H1 (cell line): ENCODE measurements around the gene MMADHC. TPM values are rescaled to one million over a fixed set of nuclear protein-coding genes. Genes with fewer than 3 reads are reported as not detected.
A peak's percentile ranks its signal among the peaks of the same experiment; 100 is the strongest.

Source experiments
- CTCF ChIA-PET: fragments of 300-600 bp; sonication (Branson Sonifier 250); formaldehyde crosslinking; loops from one replicate; lab custom pipeline; 2021; ENCODE audit not compliant: partially characterized antibody; lab: Charles Lee
- POLR2A ChIA-PET: fragments of 300-600 bp; sonication (Branson Sonifier 250); formaldehyde crosslinking; loops from one replicate; lab custom pipeline; 2021; ENCODE audit warnings: inconsistent platforms; ENCODE audit not compliant: partially characterized antibody; lab: Charles Lee
- DNase-seq, 2 experiments: peaks; one replicate each; pipeline versions ENCODE4 v3.0.0 to v3.0.0-alpha.2; 2010 to 2022; ENCODE audit warnings: low spot score in 2 of 2, low read depth in 1 of 2, mixed read lengths in 1 of 2
- FAIRE-seq: peaks from 2 replicates; lab custom pipeline; 2011; peaks lifted over from hg19 to GRCh38; lab: Jason Lieb, UNC
- H2AFZ ChIP-seq: 2 replicates; pipeline ENCODE4 v1.8.1; 2012; ENCODE audit warnings: low read length, inconsistent platforms
- H2AK5ac ChIP-seq: 2 replicates; pipeline ENCODE4 v1.6.1; 2013; ENCODE audit warnings: low read depth, low read length
- H2BK120ac ChIP-seq: replicated peaks from 2 replicates; pipeline ENCODE3; 2013; ENCODE audit warnings: low read depth, low read length, inconsistent platforms
- H2BK12ac ChIP-seq: 2 replicates; pipeline ENCODE4 v1.6.1; 2013; ENCODE audit warnings: low read depth, low read length
- H2BK15ac ChIP-seq: 2 replicates; pipeline ENCODE4 v1.6.1; 2013; ENCODE audit warnings: low read length
- H2BK20ac ChIP-seq: 2 replicates; pipeline ENCODE4 v1.6.1; 2013; ENCODE audit warnings: low read length
- H2BK5ac ChIP-seq: 2 replicates; pipeline ENCODE4 v1.6.1; 2013; ENCODE audit warnings: low read depth, low read length
- H3K14ac ChIP-seq: 2 replicates; pipeline ENCODE4 v1.6.1; 2013; ENCODE audit warnings: inconsistent platforms; ENCODE audit not compliant: insufficient read length
- H3K18ac ChIP-seq: 2 replicates; pipeline ENCODE4 v1.6.1; 2013; ENCODE audit warnings: low read length; ENCODE audit errors: extremely low read depth
- H3K23ac ChIP-seq: 2 replicates; pipeline ENCODE4 v1.6.1; 2013; ENCODE audit warnings: inconsistent platforms; ENCODE audit not compliant: insufficient read length
- H3K23me2 ChIP-seq: 2 replicates; pipeline ENCODE4 v1.6.1; 2013; ENCODE audit warnings: low read depth, low read length
- H3K27ac ChIP-seq: 2 replicates; pipeline ENCODE4 v1.6.1; 2011; ENCODE audit warnings: low read depth, low read length, inconsistent platforms
- H3K27me3 ChIP-seq, 4 experiments: replicated peaks in 1 of 4; 1 replicate in 1 of 4; 2 replicates in 3 of 4; pipeline versions ENCODE4 v1.6.1 to v1.8.1; 2011 to 2013; ENCODE audit warnings: low read length in 3 of 4, mild to moderate bottlenecking in 3 of 4, inconsistent platforms in 2 of 4, mixed read lengths in 2 of 4, moderate library complexity in 1 of 4; ENCODE audit not compliant: control insufficient read depth in 3 of 4, insufficient read depth in 3 of 4; ENCODE audit errors: extremely low read depth in 1 of 4
- H3K36me3 ChIP-seq, 4 experiments: 2 replicates each; pipeline versions ENCODE4 v1.6.1 to v1.8.1; 2011 to 2013; ENCODE audit warnings: mild to moderate bottlenecking in 4 of 4, low read length in 3 of 4, moderate library complexity in 2 of 4, control low read depth in 1 of 4, inconsistent platforms in 1 of 4; ENCODE audit not compliant: insufficient read depth in 4 of 4, control insufficient read depth in 2 of 4
- H3K4ac ChIP-seq: replicated peaks from 2 replicates; pipeline ENCODE3; 2013; ENCODE audit warnings: low read length, low read depth, mixed read lengths, inconsistent platforms; ENCODE audit not compliant: insufficient read length
- H3K4me1 ChIP-seq, 4 experiments: replicated peaks in 1 of 4; 1 replicate in 1 of 4; 2 replicates in 3 of 4; pipeline versions ENCODE4 v1.6.1 to v1.8.1; 2011 to 2013; ENCODE audit warnings: low read length in 3 of 4, inconsistent platforms in 2 of 4, mixed read lengths in 1 of 4; ENCODE audit not compliant: insufficient read depth in 4 of 4, control insufficient read depth in 3 of 4
- H3K4me2 ChIP-seq, 2 experiments: 2 replicates each; pipeline versions ENCODE4 v1.6.1 to v1.8.1; 2011 to 2013; ENCODE audit warnings: low read depth in 2 of 2, low read length in 2 of 2, control low read depth in 1 of 2, inconsistent platforms in 1 of 2, mild to moderate bottlenecking in 1 of 2; ENCODE audit not compliant: insufficient read depth in 1 of 2
- H3K4me3 ChIP-seq, 4 experiments: fragments of 200-600, 300-600 bp in 1 of 4; sonication (generic), shearing (Covaris generic), sonication (Bioruptor Twin) in 1 of 4; 2 replicates each; pipeline versions ENCODE4 v1.5.1 to v1.8.1; 2011 to 2016; ENCODE audit warnings: low read length in 4 of 4, low read depth in 3 of 4, control low read depth in 2 of 4, inconsistent platforms in 2 of 4, mild to moderate bottlenecking in 2 of 4, mixed read lengths in 1 of 4, moderate library complexity in 1 of 4; ENCODE audit not compliant: insufficient read depth in 2 of 4; ENCODE audit errors: extremely low read depth in 1 of 4
- H3K56ac ChIP-seq: replicated peaks from 2 replicates; pipeline ENCODE3; 2013; ENCODE audit warnings: low read depth, mild to moderate bottlenecking, mixed read lengths, low read length, inconsistent platforms; ENCODE audit not compliant: insufficient read length
- H3K79me1 ChIP-seq: 2 replicates; pipeline ENCODE4 v1.6.1; 2013; ENCODE audit warnings: low read depth, low read length, control low read depth
- H3K79me2 ChIP-seq, 2 experiments: 2 replicates each; pipeline versions ENCODE4 v1.6.1 to v1.8.1; 2012 to 2013; ENCODE audit warnings: low read length in 2 of 2, mild to moderate bottlenecking in 2 of 2, inconsistent platforms in 1 of 2; ENCODE audit not compliant: insufficient read depth in 2 of 2, control insufficient read depth in 1 of 2
- H3K9ac ChIP-seq, 4 experiments: replicated peaks in 1 of 4; 1 replicate in 1 of 4; 2 replicates in 3 of 4; pipeline versions ENCODE4 v1.6.1 to v1.8.1; 2011 to 2013; ENCODE audit warnings: low read depth in 3 of 4, low read length in 3 of 4, control low read depth in 2 of 4, mild to moderate bottlenecking in 2 of 4, moderate library complexity in 2 of 4, inconsistent platforms in 1 of 4; ENCODE audit errors: extremely low read depth in 1 of 4
- H3K9me3 ChIP-seq, 2 experiments: 2 replicates each; pipeline versions ENCODE4 v1.6.1 to v1.8.1; 2012 to 2013; ENCODE audit warnings: mild to moderate bottlenecking in 2 of 2, moderate library complexity in 2 of 2, control low read depth in 1 of 2, inconsistent platforms in 1 of 2, low read depth in 1 of 2, low read length in 1 of 2, mixed read lengths in 1 of 2; ENCODE audit not compliant: insufficient read depth in 2 of 2
- H4K20me1 ChIP-seq, 2 experiments: replicated peaks in 1 of 2; 2 replicates each; pipeline versions ENCODE3 to v1.8.1; 2011 to 2013; ENCODE audit warnings: inconsistent platforms in 2 of 2, low read length in 2 of 2, mild to moderate bottlenecking in 1 of 2; ENCODE audit not compliant: insufficient read depth in 2 of 2, control insufficient read depth in 1 of 2
- H4K5ac ChIP-seq: 2 replicates; pipeline ENCODE4 v1.6.1; 2013; ENCODE audit warnings: low read length, low read depth, mixed read lengths, inconsistent platforms; ENCODE audit not compliant: insufficient read length
- H4K8ac ChIP-seq: 2 replicates; pipeline ENCODE4 v1.8.0; 2013; ENCODE audit warnings: mild to moderate bottlenecking, moderate library complexity, low read length, inconsistent platforms; ENCODE audit not compliant: insufficient read depth; ENCODE audit errors: extremely low read depth
- H4K91ac ChIP-seq: replicated peaks from 2 replicates; pipeline ENCODE3; 2013; ENCODE audit warnings: low read length, mixed read lengths, inconsistent platforms; ENCODE audit not compliant: insufficient read length
- HDAC6 ChIP-seq: IDR thresholded peaks from one replicate; pipeline ENCODE4 v1.7.1; 2012; ENCODE audit warnings: low read depth, mild to moderate bottlenecking, inconsistent platforms, low read length, moderate library complexity
- WGBS, 2 experiments: shearing (Covaris generic) in 1 of 2; methylation state at CpG; one replicate each; pipeline versions ENCODE4 v1.1.6 to v1.1.7; 2013 to 2015; ENCODE audit warnings: low lambda C conversion rate in 2 of 2, mixed read lengths in 2 of 2, inconsistent platforms in 1 of 2, low coverage in 1 of 2, missing lambda C conversion rate in 1 of 2; ENCODE audit not compliant: insufficient replicate concordance in 2 of 2, insufficient coverage in 1 of 2, insufficient read length in 1 of 2; ENCODE audit errors: extremely low coverage in 1 of 2, missing lambda C conversion rate in 1 of 2; 5-methylcytosine and 5-hydroxymethylcytosine counted together
- polyA plus RNA-seq, 7 experiments: library from polyadenylated mRNA; depleted of rRNA in 3 of 7; stranded (reverse) in 5 of 7; unstranded in 2 of 7; fragments of >200 nt in 5 of 7; fragments of 200-250 nt in 2 of 7; gene quantifications; 1 replicate in 5 of 7; 2 replicates in 1 of 7; 4 replicates in 1 of 7; pipeline versions ENCODE4 v1.2.1 to v1.2.3, GENCODE V29; 2011 to 2013; ENCODE audit warnings: missing spikeins in 2 of 7, mixed read lengths in 2 of 7
- total RNA-seq: library from RNA; stranded (reverse); fragmentation: NEBNext Ultra II Directional; extraction: Animal tissue kit (Norgen Biotek cat#: 25700); gene quantifications from 2 replicates; pipeline ENCODE4 v1.2.1, GENCODE V29; 2021

Gene MMADHC
- total and polyA plus RNA-seq, 2 of the 8 experiments (the other 6 are each of a cell fraction or from before 2014, with no cell fraction given) = 61.1 to 130 TPM

DNA sequence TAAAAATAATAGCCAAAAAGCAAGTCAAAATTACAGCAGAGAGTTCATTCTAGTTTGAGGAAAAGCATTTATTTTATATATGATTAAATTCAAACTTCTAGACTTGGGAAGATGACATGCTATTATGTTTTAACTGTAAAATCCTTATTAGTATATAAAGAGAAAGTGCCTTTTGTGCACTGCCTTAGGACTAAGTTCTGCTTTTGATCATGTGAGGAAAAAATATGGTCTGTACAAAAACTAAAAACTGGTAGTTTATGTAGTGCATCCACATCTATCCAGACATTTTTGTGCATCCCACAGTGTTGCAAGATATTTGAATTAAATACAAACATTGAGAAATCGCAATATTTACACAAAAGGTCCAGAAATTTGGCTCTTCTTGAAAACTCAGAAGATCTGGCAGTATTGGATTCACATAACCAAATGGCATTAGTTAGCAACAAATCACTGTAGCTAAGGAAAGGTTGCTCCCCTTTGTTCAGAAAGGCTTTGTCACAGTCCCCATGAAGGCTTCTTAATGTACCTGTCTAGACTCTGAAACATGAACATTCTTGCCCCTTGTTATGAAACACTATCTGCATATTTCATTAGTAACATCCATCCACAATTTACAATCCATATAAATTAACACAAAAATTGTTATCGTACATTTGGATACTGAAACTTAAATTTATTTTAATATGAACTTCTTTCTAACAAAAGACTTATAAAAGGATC lies 2.2 kb downstream of the MMADHC start:
- Histone ChIP-seq H2BK5ac (no peak overlapping the region), H3K27me3 (no peaks in the 10 kb centered on the region), H2BK15ac (no peak overlapping the region), H3K23me2 (peaks cover 2% of the 10 kb centered on the region; the same call in 1 of the 2 replicates), H2AK5ac (no peak overlapping the region), H3K14ac (no peak overlapping the region), H3K23ac (no peak overlapping the region), H2AFZ (no peak overlapping the region), H2BK120ac (no peak overlapping the region), H3K27ac (no peak overlapping the region), H3K4ac (no peak overlapping the region), H3K4me3 (peak overlapping the region in 1 of 4 experiments; percentile 87; a peak in 2 of 8 replicates), H2BK20ac (no peak overlapping the region), H3K4me1 (peaks cover 0 to 4% (median 0%) of the 10 kb centered on the region in 4 experiments; a peak in 2 of 7 replicates), H4K8ac (no peak overlapping the region), H4K20me1 (no peaks in the 10 kb centered on the region), H3K9me3 (no peaks in the 10 kb centered on the region), H3K9ac (no peak overlapping the region), H3K36me3 (peaks cover 7 to 44% (median 11%) of the 10 kb centered on the region in 4 experiments), H3K79me1 (no peaks in the 10 kb centered on the region), H3K56ac (no peak overlapping the region), H3K18ac (no peak overlapping the region), H3K4me2 (peak overlapping the region; percentile 41 to 73; a peak in 2 of 4 replicates), H3K79me2 (peaks cover 4 to 51% of the 10 kb centered on the region in 2 experiments), H4K5ac (no peak overlapping the region), H2BK12ac (no peak overlapping the region), H4K91ac (no peak overlapping the region)
- no peak for DNase-seq
- ChIA-PET POLR2A (no interaction called here), CTCF (interaction anchor here (0.8 kb wide), 1 partner anchor 24 kb away, joined by 3 read pairs; no protein-coding TSS in a partner anchor)
- no peak for TF ChIP-seq HDAC6
- FAIRE-seq = no peak
- WGBS, 2 experiments = 91% methylated on average over 2 of the region's 2 CpGs; no CpG with 5 or more reads in 1 of the 2 experiments
